Measurements from ENCODE around the gene CNKSR3. TPM values are rescaled to one million over a fixed set of nuclear protein-coding genes. Genes with fewer than 3 reads are reported as not detected.

Gene CNKSR3
- total RNA-seq, 2 donors from 2014 or later = 5.9 to 8.0 TPM

DNA sequence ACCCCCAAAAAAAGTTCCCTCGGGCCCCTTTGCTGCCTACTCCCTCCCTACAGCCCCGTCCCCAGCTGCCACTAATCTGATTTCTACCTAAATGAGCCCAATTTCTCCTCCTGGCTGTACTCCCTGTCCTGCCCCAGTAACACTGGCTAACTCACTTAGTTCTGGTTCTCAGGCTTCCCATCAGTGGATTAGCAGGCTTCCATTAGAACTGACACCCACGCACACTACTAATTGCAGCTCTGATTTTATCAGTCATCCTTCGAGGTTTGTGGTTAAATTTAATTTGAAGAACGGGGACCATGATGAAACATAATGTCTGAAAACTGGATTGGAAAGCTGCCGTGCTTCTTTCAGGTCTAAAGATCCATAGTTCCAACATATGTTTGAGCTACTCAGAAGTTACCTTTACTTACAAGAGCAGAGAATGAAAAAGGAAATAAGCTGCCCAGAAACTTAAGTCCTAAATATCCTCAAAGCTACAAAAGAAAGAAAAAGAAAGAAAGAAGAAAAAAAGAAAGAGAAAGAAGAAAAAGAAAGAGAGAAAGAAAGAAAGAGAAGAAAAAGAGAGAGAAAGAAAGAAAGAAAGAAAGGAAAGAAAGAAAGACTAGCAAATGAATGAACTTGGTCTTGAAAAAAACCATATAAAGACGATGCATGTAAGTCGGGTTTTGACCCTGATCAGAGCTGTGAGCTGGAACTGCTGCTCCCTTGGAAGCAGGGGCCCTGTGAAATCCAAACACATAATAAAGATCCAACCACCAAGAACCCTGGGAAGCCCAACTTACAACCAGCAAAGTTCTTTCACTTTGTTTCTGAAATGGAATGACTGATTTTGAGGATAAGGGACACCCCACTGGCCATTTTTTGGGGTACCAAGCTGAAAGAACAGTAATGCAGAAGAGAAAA is 51.7 kb downstream of the CNKSR3 start:
- Histone ChIP-seq H3K9ac (ENCODE audit: extremely low read depth, low read length, poor library complexity, severe bottlenecking) (no peak overlapping the region), H3K27me3 (ENCODE audit: control insufficient read depth, insufficient read depth, low read length, poor library complexity, severe bottlenecking) (no peaks in the 10 kb centered on the region), H3K4me3 (ENCODE audit: low read length) (no peak overlapping the region), H3K4me1 (ENCODE audit: control insufficient read depth, insufficient read depth, low read length) (peaks cover 4% of the 10 kb centered on the region), H3K9me3 (ENCODE audit: control insufficient read depth, low read length) (no peaks in the 10 kb centered on the region), H3K36me3 (ENCODE audit: control insufficient read depth, insufficient read depth, low read length) (no peaks in the 10 kb centered on the region), H3K27ac (ENCODE audit: low read depth, low read length) (no peak overlapping the region)
- Mint-ChIP-seq H3K36me3 (ENCODE audit: low read depth) (no peaks in the 10 kb centered on the region), H3K27me3 (ENCODE audit: insufficient read depth) (no peaks in the 10 kb centered on the region), H3K4me3 (no peak overlapping the region), H3K27ac (peak overlapping the region; percentile 12), H3K4me1 (peaks cover 27% of the 10 kb centered on the region), H3K9me3 (no peaks in the 10 kb centered on the region)
- no peak for DNase-seq
- WGBS, 2 experiments (ENCODE audit: insufficient coverage in 1 of 2, insufficient read length in 1 of 2) = 89 to 92% methylated on average over 6 to 8 of the region's 8 CpGs
- TF ChIP-seq CTCF (conservative IDR thresholded peaks at IDR 0.05) = no peak

DNA sequence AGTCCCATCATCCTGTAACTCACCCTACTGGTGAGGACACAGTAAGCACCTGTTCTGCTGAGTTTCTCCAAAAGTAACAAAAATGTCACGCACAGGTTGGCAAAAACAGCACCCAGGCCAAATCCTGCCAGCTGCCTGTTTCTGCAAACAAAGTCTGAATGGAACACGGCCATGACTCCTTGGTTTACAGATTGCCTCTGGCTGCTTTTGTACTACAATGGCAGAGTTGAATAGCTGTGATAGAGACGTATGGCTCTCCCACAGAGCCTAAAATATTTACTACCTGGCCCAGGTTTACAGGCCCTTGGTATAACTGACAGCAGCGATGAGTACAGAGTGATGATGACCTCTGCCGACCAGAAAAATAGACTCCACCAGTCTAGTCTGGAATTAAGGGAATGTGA is 52.6 kb downstream of the CNKSR3 start:
- H3K4me1 ChIP-seq (ENCODE audit: control insufficient read depth, insufficient read depth, low read length) = peaks cover 4% of the 10 kb centered on the region
- no peak for DNase-seq
- H3K9ac ChIP-seq (ENCODE audit: extremely low read depth, low read length, poor library complexity, severe bottlenecking) = no peak overlapping the region
- Mint-ChIP-seq H3K4me3 (no peak overlapping the region), H3K4me1 (peaks cover 27% of the 10 kb centered on the region), H3K36me3 (ENCODE audit: low read depth) (no peaks in the 10 kb centered on the region), H3K27ac (no peak overlapping the region), H3K27me3 (ENCODE audit: insufficient read depth) (no peaks in the 10 kb centered on the region), H3K9me3 (no peaks in the 10 kb centered on the region)
- TF ChIP-seq CTCF (conservative IDR thresholded peaks at IDR 0.05) = peak; percentile 43
- no peaks in the 10 kb centered on the region for H3K27me3 ChIP-seq (ENCODE audit: control insufficient read depth, insufficient read depth, low read length, poor library complexity, severe bottlenecking)
- 86 to 89% methylated on average over 3 to 5 of the region's 5 CpGs for WGBS, 2 experiments (ENCODE audit: insufficient coverage in 1 of 2, insufficient read length in 1 of 2)
- H3K36me3 ChIP-seq (ENCODE audit: control insufficient read depth, insufficient read depth, low read length) = no peaks in the 10 kb centered on the region
- no peak overlapping the region for H3K27ac ChIP-seq (ENCODE audit: low read depth, low read length)
- H3K4me3 ChIP-seq (ENCODE audit: low read length) = no peak overlapping the region
- H3K9me3 ChIP-seq (ENCODE audit: control insufficient read depth, low read length) = no peaks in the 10 kb centered on the region

DNA sequence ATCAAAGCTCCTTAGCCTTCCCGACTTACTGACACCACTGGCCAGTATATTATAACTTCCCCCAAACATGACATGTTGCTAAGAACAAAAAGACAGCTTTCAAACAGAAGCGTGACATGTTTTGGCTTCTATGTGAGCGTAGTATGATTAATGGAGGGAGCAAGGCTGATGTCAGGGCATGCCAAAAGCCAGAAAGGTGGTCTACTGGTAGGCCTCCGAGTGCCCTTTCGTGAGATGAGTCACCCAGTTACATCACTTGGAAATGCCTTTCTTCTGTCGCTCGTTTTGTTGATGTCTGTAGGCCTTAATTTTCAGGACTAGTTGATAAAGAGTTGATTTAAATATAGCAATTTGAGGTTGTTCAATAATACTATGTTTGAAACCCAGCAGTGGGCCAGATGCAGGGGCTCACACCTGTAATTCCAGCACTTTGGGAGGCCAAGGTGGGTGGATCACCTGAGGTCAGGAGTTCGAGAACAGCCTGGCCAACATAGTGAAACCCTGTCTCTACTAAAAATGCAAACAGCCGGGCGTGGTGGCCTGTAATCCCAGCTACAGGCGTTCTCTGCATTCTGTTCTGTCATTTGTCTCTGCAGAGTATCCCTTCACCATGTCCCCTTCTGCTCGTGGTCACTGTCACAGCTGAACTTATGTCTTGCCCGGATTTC is 53.3 kb downstream of the CNKSR3 start:
- Histone ChIP-seq H3K9me3 (ENCODE audit: control insufficient read depth, low read length) (no peaks in the 10 kb centered on the region), H3K27ac (ENCODE audit: low read depth, low read length) (no peak overlapping the region), H3K4me1 (ENCODE audit: control insufficient read depth, insufficient read depth, low read length) (peaks cover 4% of the 10 kb centered on the region), H3K36me3 (ENCODE audit: control insufficient read depth, insufficient read depth, low read length) (no peaks in the 10 kb centered on the region), H3K27me3 (ENCODE audit: control insufficient read depth, insufficient read depth, low read length, poor library complexity, severe bottlenecking) (no peaks in the 10 kb centered on the region), H3K4me3 (ENCODE audit: low read length) (no peak overlapping the region), H3K9ac (ENCODE audit: extremely low read depth, low read length, poor library complexity, severe bottlenecking) (no peak overlapping the region)
- Mint-ChIP-seq H3K36me3 (ENCODE audit: low read depth) (no peaks in the 10 kb centered on the region), H3K9me3 (no peaks in the 10 kb centered on the region), H3K4me1 (peaks cover 27% of the 10 kb centered on the region), H3K27ac (no peak overlapping the region), H3K4me3 (no peak overlapping the region), H3K27me3 (ENCODE audit: insufficient read depth) (no peaks in the 10 kb centered on the region)
- DNase-seq = no peak
- WGBS, 2 experiments (ENCODE audit: insufficient coverage in 1 of 2, insufficient read length in 1 of 2) = 90 to 92% methylated on average over 12 to 13 of the region's 13 CpGs
- TF ChIP-seq CTCF (conservative IDR thresholded peaks at IDR 0.05) = no peak

Data from endodermal cell (in vitro differentiated cells).